Stomach (tissue), 9 donors: ENCODE results near the gene HTR3A. TPM values are rescaled to one million over a fixed set of nuclear protein-coding genes. Genes with fewer than 3 reads are reported as not detected.

Experiments
- DNase-seq, 2 donors: peaks; one replicate each; pipeline versions ENCODE4 v3.0.0 to v3.0.0-alpha.2; 2013 to 2019
- H3K27ac ChIP-seq, 5 donors: fragments of 200-600 bp in 4 of 5; sonication (generic) in 4 of 5; one replicate each; pipeline ENCODE4 v1.5.1; 2013 to 2019; ENCODE audit warnings: mild to moderate bottlenecking in 1 of 5, moderate library complexity in 1 of 5
- H3K27me3 ChIP-seq, 3 donors: fragments of 200-600 bp; sonication (generic); one replicate each; pipeline ENCODE4 v1.5.1; 2017 to 2019; ENCODE audit warnings: mixed run types in 1 of 3
- H3K36me3 ChIP-seq, 4 donors: fragments of 200-600 bp; sonication (generic); 1 replicate in 3 of 4; 2 replicates in 1 of 4; pipeline ENCODE4 v1.5.1; 2016 to 2019
- H3K4me1 ChIP-seq, 4 donors: fragments of 200-600 bp; sonication (generic); one replicate each; pipeline ENCODE4 v1.5.1; 2016 to 2019
- H3K4me3 ChIP-seq, 4 donors: fragments of 200-600 bp; sonication (generic) in 3 of 4; one replicate each; pipeline ENCODE4 v1.5.1; 2016 to 2019; ENCODE audit warnings: mild to moderate bottlenecking in 1 of 4
- H3K9me3 ChIP-seq, 4 donors: fragments of 200-600 bp; sonication (generic); one replicate each; pipeline ENCODE4 v1.5.1; 2016 to 2019
- EP300 ChIP-seq: sonication (generic); formaldehyde crosslinking; IDR thresholded peaks from one replicate; pipeline ENCODE4 v1.6.1; 2017; ENCODE audit warnings: antibody characterized with exemption
- POLR2A ChIP-seq, 4 donors: fragments of 450-650 bp; IDR thresholded peaks; one replicate each; pipeline ENCODE4 v1.6.1; 2016; ENCODE audit warnings: antibody characterized with exemption in 4 of 4, control low read depth in 2 of 4, mild to moderate bottlenecking in 1 of 4, moderate library complexity in 1 of 4
- POLR2AphosphoS5 ChIP-seq, 3 donors: sonication (generic); formaldehyde crosslinking; IDR thresholded peaks; one replicate each; pipeline ENCODE4 v1.6.1; 2016; ENCODE audit warnings: antibody characterized with exemption in 3 of 3
- WGBS, 5 donors: extraction: QIAGEN DNeasy Blood & Tissue Kit in 3 of 5; methylation state at CpG; one replicate each; pipeline versions ENCODE4 v1.1.5 to v1.1.7; 2013 to 2018; 5-methylcytosine and 5-hydroxymethylcytosine counted together
- intact Hi-C: fragments of 100-400 bp; cut with DNase I; formaldehyde crosslinking; loops from one replicate; pipeline ENCODE4 v1.15.1; 2023; ENCODE audit warnings: low total_unique reads
- polyA plus RNA-seq, 3 donors: library from polyadenylated mRNA; stranded (reverse); fragments of 200-250 nt; gene quantifications; one replicate each; pipeline ENCODE4 v1.2.3, GENCODE V29; 2013
- total RNA-seq, 5 donors: library from RNA; depleted of rRNA; stranded (reverse); fragments of >200 nt; gene quantifications; one replicate each; pipeline versions ENCODE4 v1.1.0 to v1.2.3, GENCODE V29; 2014 to 2016
- TF ChIP-seq, protein P1 (sequence below), 7 experiments: fragments of 450-650 bp in 4 of 7; fragments of 200-600 bp in 3 of 7; sonication (generic) in 3 of 7; IDR thresholded peaks; one replicate each; pipeline ENCODE4 v1.5.1; 2016 to 2019; ENCODE audit warnings: antibody characterized with exemption in 7 of 7, control low read depth in 2 of 7, mild to moderate bottlenecking in 1 of 7
- donor health status: healthy with polysubstance abuse.
- donor health status: Bipolar disorder and iron deficiency.
- donor health status: healthy.

The HTR3A gene
- total and polyA plus RNA-seq, 8 donors = 0.30 to 1.9 (median 1.7) TPM; not detected in 5

DNA sequence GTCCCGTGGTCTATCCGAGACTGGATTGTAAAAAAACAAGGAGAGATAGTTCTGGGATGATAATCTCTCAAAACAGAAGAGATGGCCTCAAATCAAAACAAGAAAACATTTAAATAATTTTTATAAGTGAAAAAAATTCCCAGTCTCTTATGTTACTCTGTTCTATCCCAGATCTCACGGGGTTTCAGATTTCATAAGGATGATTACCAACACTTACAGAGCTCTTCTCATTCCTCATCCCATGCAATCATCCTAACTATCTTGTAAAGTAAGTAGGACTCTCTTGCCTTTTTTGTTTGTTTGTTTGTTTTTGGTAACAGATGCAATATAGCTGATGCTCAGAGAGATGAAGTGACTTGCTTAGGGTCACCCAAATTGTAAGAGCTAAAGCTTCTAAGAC is 64.6 kb downstream of the HTR3A start:
- WGBS, 5 donors = 87 to 96% (median 90%) methylated on average over 3 of the region's 3 CpGs
- DNase-seq = no peak
- Histone ChIP-seq H3K27ac (no peak overlapping the region), H3K36me3 (no peaks in the 10 kb centered on the region), H3K4me1 (peaks cover 8 to 26% (median 19%) of the 10 kb centered on the region in 4 donors), H3K9me3 (no peaks in the 10 kb centered on the region), H3K27me3 (no peaks in the 10 kb centered on the region), H3K4me3 (no peak overlapping the region)
- intact Hi-C loops = no loop called here
- TF ChIP-seq POLR2A (IDR thresholded peaks at IDR 0.05) = no peak
- no peak for TF ChIP-seq EP300
- TF ChIP-seq POLR2AphosphoS5 (IDR thresholded peaks at IDR 0.05) = no peak
- TF ChIP-seq, protein P1, sequence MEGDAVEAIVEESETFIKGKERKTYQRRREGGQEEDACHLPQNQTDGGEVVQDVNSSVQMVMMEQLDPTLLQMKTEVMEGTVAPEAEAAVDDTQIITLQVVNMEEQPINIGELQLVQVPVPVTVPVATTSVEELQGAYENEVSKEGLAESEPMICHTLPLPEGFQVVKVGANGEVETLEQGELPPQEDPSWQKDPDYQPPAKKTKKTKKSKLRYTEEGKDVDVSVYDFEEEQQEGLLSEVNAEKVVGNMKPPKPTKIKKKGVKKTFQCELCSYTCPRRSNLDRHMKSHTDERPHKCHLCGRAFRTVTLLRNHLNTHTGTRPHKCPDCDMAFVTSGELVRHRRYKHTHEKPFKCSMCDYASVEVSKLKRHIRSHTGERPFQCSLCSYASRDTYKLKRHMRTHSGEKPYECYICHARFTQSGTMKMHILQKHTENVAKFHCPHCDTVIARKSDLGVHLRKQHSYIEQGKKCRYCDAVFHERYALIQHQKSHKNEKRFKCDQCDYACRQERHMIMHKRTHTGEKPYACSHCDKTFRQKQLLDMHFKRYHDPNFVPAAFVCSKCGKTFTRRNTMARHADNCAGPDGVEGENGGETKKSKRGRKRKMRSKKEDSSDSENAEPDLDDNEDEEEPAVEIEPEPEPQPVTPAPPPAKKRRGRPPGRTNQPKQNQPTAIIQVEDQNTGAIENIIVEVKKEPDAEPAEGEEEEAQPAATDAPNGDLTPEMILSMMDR (IDR thresholded peaks at IDR 0.05) = no peak

Other genes starting within 250 kb of the HTR3A start
- 10 to 100 TPM in 1 of 5 donors, 1 to 10 TPM in 3, under 1 TPM in 1; 0.58 to 22.0 (median 9.6) TPM for gene ZW10, start 201.4 kb upstream of the HTR3A start, total RNA-seq
- 1 to 10 TPM; 4.7 to 5.9 (median 5.8) TPM for gene ZW10, start 201.4 kb upstream of the HTR3A start, polyA plus RNA-seq
- gene CLDN25, start 195.3 kb upstream of the HTR3A start, total RNA-seq = not detected
- gene CLDN25, start 195.3 kb upstream of the HTR3A start, polyA plus RNA-seq = not detected
- 10 to 100 TPM in 2 of 5 donors, 1 to 10 TPM in 2, under 1 TPM in 1; 0.87 to 23.9 (median 8.9) TPM for gene USP28, start 99.5 kb upstream of the HTR3A start, total RNA-seq
- gene USP28, start 99.5 kb upstream of the HTR3A start, polyA plus RNA-seq = 1 to 10 TPM; 5.5 to 8.9 (median 7.2) TPM
- gene HTR3B, start 70.3 kb upstream of the HTR3A start, total RNA-seq = under 1 TPM in 1 of 5 donors, not detected in 4; 0.18 TPM
- gene HTR3B, start 70.3 kb upstream of the HTR3A start, polyA plus RNA-seq = not detected
- 100 to 1,000 TPM in 3 of 5 donors, 10 to 100 TPM in 2; 30.1 to 318 (median 137) TPM for gene ZBTB16, start 84.6 kb downstream of the HTR3A start, total RNA-seq
- 10 to 100 TPM in 2 of 3 donors, 1 to 10 TPM in 1; 7.9 to 22.5 (median 19.1) TPM for gene ZBTB16, start 84.6 kb downstream of the HTR3A start, polyA plus RNA-seq